GM20000 (cell line): ENCODE results near the gene ITPR3.

Source experiments
- DNase-seq: peaks from one replicate; pipeline ENCODE4 v3.0.0; 2012; ENCODE audit warnings: low spot score
- CTCF ChIP-seq: IDR thresholded peaks from 2 replicates; pipeline ENCODE4 v1.5.1; 2012; ENCODE audit warnings: mild to moderate bottlenecking, control low read depth; ENCODE audit errors: extremely low read depth, missing control alignments

ITPR3 gene

DNA sequence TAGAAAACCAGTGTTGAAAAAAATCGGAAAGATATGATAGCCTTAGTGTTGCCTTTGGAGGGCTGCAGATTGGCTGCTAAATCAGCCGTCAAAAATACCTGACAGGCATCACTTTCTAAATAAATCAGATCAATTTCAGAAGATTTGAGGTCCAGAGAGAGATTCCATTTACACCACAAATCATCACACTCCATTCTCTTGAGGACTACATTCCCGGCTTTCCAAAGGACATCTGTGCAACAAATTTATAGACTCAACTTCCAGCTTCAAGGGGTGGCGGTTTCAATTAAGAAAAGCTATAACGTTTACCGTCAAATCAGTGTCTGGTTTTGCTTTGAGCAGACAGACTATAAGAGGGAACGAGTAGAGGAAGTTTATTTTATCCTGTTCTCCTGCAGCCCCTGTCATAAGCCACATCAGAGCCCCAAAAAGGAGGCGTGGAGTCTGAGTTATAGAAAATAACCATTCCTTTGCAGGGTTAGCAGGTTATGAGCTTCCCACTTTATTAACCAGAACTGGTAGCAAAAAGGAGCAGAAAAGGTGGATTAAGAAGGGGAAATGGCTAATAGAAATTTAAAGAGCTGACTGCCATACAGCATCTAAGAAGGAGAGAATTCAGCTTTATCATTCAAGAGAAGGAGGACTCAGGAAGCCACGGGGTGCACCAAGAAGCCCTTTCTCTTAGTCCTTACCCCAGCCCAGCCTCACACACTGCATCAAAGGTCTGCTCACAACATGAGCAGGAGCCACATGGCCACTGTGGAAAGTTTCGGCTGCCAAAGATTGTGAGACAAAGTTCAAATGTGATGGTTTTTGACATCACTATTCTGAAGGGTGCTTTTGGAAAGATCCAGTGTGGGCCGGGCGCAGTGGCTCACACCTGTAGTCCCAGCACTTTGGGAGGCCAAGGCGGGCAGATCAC lies 103.2 kb downstream of the ITPR3 start:
- no peak for DNase-seq
- TF ChIP-seq CTCF: no peak

DNA sequence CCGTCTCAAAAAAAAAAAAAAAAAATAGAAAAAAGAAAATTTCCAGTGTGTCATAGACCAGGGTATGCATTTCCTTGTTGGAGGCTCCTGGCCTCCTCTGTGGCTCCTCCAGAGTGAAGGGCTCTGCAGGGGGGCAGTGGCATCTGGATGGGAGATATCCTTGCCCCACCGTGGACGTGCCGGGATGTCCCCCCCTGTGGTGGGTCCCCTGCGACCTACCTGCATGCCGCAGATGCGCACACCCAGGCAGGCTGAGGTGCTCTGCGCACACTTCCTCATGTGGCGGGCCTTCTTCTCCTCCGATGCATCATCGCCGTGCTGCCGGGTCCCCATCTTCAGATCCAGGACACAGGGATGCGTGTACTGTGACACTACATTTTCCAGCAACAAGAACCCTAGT lies 104.1 kb downstream of the ITPR3 start:
- no peak for DNase-seq
- no peak for TF ChIP-seq CTCF

DNA sequence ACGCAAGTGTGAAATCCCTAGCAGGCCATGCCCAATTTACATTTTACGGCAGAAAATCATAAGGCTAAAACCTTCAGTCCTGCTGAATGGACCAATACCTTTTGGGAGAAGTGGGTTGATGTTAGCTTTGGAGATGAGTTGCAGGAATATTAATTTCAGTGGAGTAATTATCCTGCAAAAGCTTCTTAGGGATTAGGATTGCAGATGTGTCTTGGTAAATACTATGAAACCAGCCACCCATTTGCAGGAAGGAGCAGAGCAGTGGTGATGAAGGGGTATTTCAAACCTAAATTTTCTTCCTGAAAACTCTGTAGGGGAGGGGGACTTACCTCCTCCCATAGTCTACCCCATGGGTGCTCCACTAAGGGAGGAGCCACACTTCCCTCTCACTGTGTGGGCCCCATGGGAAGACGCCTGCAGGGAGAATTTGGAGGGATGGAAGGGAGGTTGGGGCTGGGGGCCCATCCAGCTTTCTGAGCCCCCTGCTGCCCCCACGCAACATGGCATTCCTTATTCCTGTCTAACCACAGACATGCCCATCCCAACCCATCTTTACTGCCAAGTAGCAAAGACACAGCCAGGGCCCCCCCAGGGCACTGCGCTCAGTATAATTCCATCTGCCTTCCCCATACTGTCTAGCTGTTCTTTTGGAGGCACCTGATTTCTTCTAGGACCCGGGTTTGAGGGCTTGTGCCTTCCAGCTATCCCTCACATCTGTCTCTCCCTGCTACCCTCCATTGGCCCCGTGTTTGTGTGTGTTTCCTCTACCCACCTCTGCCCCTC lies 105.0 kb downstream of the ITPR3 start:
- no peak for TF ChIP-seq CTCF
- DNase-seq: no peak

DNA sequence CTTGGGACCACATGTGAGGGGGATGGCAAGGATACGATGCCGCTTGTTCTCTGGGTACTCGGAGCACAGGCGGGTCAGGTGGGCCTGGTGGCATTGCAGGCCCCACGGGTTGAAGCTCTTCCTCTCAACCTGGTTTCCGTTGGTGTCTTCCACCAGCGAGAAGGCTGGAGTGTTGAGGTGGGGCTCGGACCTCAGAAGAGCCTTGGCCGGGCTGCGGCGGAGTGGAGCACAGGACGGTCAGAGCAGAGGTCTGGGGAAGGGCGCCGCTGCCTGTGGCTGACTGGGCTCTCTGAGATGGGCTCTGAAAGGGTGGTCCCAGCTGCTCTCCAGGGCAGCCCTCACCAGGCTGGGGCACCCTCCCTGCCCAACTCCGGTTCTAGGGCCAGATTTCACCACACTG lies 105.6 kb downstream of the ITPR3 start:
- no peak for TF ChIP-seq CTCF
- no peak for DNase-seq

- no peak for TF ChIP-seq CTCF
- DNase-seq: no peak
These were observed 106.0 kb downstream of the ITPR3 start for GRCh38 chr6:33727126-33727525.

- DNase-seq: no peak
- no peak for TF ChIP-seq CTCF
These were observed 106.8 kb downstream of the ITPR3 start for GRCh38 chr6:33727932-33728331.

DNA sequence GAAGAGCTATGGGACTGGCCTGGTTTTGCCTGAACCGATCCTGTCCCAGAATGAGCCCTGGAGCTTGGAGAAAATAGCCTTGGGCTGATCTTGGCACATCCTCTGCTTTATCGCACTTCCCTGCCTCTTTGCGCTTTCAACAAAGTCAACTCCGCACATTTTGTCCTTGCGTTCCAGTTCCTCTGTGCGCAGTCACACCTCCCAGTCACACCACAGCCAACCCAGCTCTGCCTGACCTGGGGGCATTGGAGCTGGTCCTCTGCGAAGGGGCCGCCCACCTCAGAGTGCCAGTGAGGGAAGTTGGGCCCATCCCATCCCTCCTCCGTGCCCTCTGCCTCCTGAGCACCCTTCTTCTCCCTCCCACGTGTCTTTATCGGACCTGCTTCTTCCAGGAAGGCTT lies 107.3 kb downstream of the ITPR3 start:
- DNase-seq: no peak
- TF ChIP-seq CTCF: no peak
